ENCODE results near the gene FAM13B. TPM values are rescaled to one million over a fixed set of nuclear protein-coding genes. Genes with fewer than 3 reads are reported as not detected.
A peak's percentile ranks its signal among the peaks of the same experiment; 100 is the strongest.
"Not testable (repeated sequence)": the region's sequence is repeated elsewhere in the genome, so short reads cannot be mapped to it uniquely, and the experiment has no call there.

FAM13B gene
- total RNA-seq, 1 donor = 70.8 TPM

GRCh38 chr5:138045283-138045682, 12.4 kb upstream of the FAM13B start:
- not testable (repeated sequence) for H3K4me3 ChIP-seq (ENCODE audit: low read length)

GRCh38 chr5:138038826-138039225, 5.9 kb upstream of the FAM13B start:
- Histone ChIP-seq H3K27me3 (ENCODE audit: insufficient read depth, low read length) (no peaks in the 10 kb centered on the region), H3K4me1 (ENCODE audit: insufficient read depth, low read length) (peaks cover 19% of the 10 kb centered on the region), H3K4me3 (ENCODE audit: low read length) (no peak overlapping the region), H3K9me3 (ENCODE audit: low read depth, low read length) (no peaks in the 10 kb centered on the region)

More at GRCh38 chr5:138045283-138045682, 12.4 kb upstream of the FAM13B start:
- not testable (repeated sequence) for H3K27me3 ChIP-seq (ENCODE audit: insufficient read depth, low read length); H3K9me3 ChIP-seq (ENCODE audit: low read depth, low read length); H3K4me1 ChIP-seq (ENCODE audit: insufficient read depth, low read length)

- H3K9me3 ChIP-seq (ENCODE audit: low read depth, low read length) = no peaks in the 10 kb centered on the region
- H3K4me1 ChIP-seq (ENCODE audit: insufficient read depth, low read length) = peaks cover 25% of the 10 kb centered on the region
- H3K4me3 ChIP-seq (ENCODE audit: low read length) = no peak overlapping the region
- H3K27me3 ChIP-seq (ENCODE audit: insufficient read depth, low read length) = no peaks in the 10 kb centered on the region
Measured at GRCh38 chr5:138037907-138038633, 5.2 kb upstream of the FAM13B start.

- Histone ChIP-seq H3K27me3 (ENCODE audit: insufficient read depth, low read length) (no peaks in the 10 kb centered on the region), H3K9me3 (ENCODE audit: low read depth, low read length) (no peaks in the 10 kb centered on the region), H3K4me1 (ENCODE audit: insufficient read depth, low read length) (peaks cover 25% of the 10 kb centered on the region), H3K4me3 (ENCODE audit: low read length) (no peak overlapping the region)
Measured at GRCh38 chr5:138037271-138037670, 4.4 kb upstream of the FAM13B start.

GRCh38 chr5:138035605-138036537, 3.0 kb upstream of the FAM13B start:
- Histone ChIP-seq H3K27me3 (ENCODE audit: insufficient read depth, low read length) (no peaks in the 10 kb centered on the region), H3K9me3 (ENCODE audit: low read depth, low read length) (no peaks in the 10 kb centered on the region)

GRCh38 chr5:138033907-138034306, 1.0 kb upstream of the FAM13B start:
- no peak overlapping the region for H3K4me3 ChIP-seq (ENCODE audit: low read length)
- H3K9me3 ChIP-seq (ENCODE audit: low read depth, low read length) = no peaks in the 10 kb centered on the region
- H3K27me3 ChIP-seq (ENCODE audit: insufficient read depth, low read length) = no peaks in the 10 kb centered on the region
- peaks cover 49% of the 10 kb centered on the region for H3K4me1 ChIP-seq (ENCODE audit: insufficient read depth, low read length)

More at GRCh38 chr5:138035605-138036537, 3.0 kb upstream of the FAM13B start:
- no peak overlapping the region for H3K4me3 ChIP-seq (ENCODE audit: low read length)
- peaks cover 30% of the 10 kb centered on the region for H3K4me1 ChIP-seq (ENCODE audit: insufficient read depth, low read length)

- Histone ChIP-seq H3K4me1 (ENCODE audit: insufficient read depth, low read length) (peaks cover 54% of the 10 kb centered on the region), H3K4me3 (ENCODE audit: low read length) (peak overlapping the region; percentile 96), H3K9me3 (ENCODE audit: low read depth, low read length) (no peaks in the 10 kb centered on the region), H3K27me3 (ENCODE audit: insufficient read depth, low read length) (no peaks in the 10 kb centered on the region)
Measured at GRCh38 chr5:138033386-138033808, 518 bp upstream of the FAM13B start.

- no peaks in the 10 kb centered on the region for H3K27me3 ChIP-seq (ENCODE audit: insufficient read depth, low read length)
- peaks cover 61% of the 10 kb centered on the region for H3K4me1 ChIP-seq (ENCODE audit: insufficient read depth, low read length)
- no peaks in the 10 kb centered on the region for H3K9me3 ChIP-seq (ENCODE audit: low read depth, low read length)
- peak overlapping the region; percentile 96 for H3K4me3 ChIP-seq (ENCODE audit: low read length)
Measured at GRCh38 chr5:138032028-138032571, 779 bp downstream of the FAM13B start.

- H3K4me3 ChIP-seq (ENCODE audit: low read length) = no peak overlapping the region
- no peaks in the 10 kb centered on the region for H3K27me3 ChIP-seq (ENCODE audit: insufficient read depth, low read length)
- no peaks in the 10 kb centered on the region for H3K9me3 ChIP-seq (ENCODE audit: low read depth, low read length)
- H3K4me1 ChIP-seq (ENCODE audit: insufficient read depth, low read length) = peaks cover 62% of the 10 kb centered on the region
Measured at GRCh38 chr5:138029944-138030343, 2.9 kb downstream of the FAM13B start.

- H3K4me3 ChIP-seq (ENCODE audit: low read length) = no peak overlapping the region
- H3K27me3 ChIP-seq (ENCODE audit: insufficient read depth, low read length) = no peaks in the 10 kb centered on the region
- peaks cover 62% of the 10 kb centered on the region for H3K4me1 ChIP-seq (ENCODE audit: insufficient read depth, low read length)
- no peaks in the 10 kb centered on the region for H3K9me3 ChIP-seq (ENCODE audit: low read depth, low read length)
Measured at GRCh38 chr5:138029501-138029900, 3.4 kb downstream of the FAM13B start.

- H3K9me3 ChIP-seq (ENCODE audit: low read depth, low read length) = no peaks in the 10 kb centered on the region
- peaks cover 64% of the 10 kb centered on the region for H3K4me1 ChIP-seq (ENCODE audit: insufficient read depth, low read length)
- H3K4me3 ChIP-seq (ENCODE audit: low read length) = no peak overlapping the region
- no peaks in the 10 kb centered on the region for H3K27me3 ChIP-seq (ENCODE audit: insufficient read depth, low read length)
Measured at GRCh38 chr5:138028971-138029365, 3.9 kb downstream of the FAM13B start.

- H3K4me3 ChIP-seq (ENCODE audit: low read length); H3K27me3 ChIP-seq (ENCODE audit: insufficient read depth, low read length); H3K9me3 ChIP-seq (ENCODE audit: low read depth, low read length): not testable (repeated sequence)
- H3K4me1 ChIP-seq (ENCODE audit: insufficient read depth, low read length) = peaks cover 64% of the 10 kb centered on the region
Measured at GRCh38 chr5:138028262-138028970, 4.5 kb downstream of the FAM13B start.

GRCh38 chr5:138026793-138027192, 6.1 kb downstream of the FAM13B start:
- not testable (repeated sequence) for H3K9me3 ChIP-seq (ENCODE audit: low read depth, low read length); H3K27me3 ChIP-seq (ENCODE audit: insufficient read depth, low read length); H3K4me3 ChIP-seq (ENCODE audit: low read length)
- H3K4me1 ChIP-seq (ENCODE audit: insufficient read depth, low read length) = peaks cover 65% of the 10 kb centered on the region

- no peak overlapping the region for H3K4me3 ChIP-seq (ENCODE audit: low read length)
- peaks cover 50% of the 10 kb centered on the region for H3K4me1 ChIP-seq (ENCODE audit: insufficient read depth, low read length)
- no peaks in the 10 kb centered on the region for H3K9me3 ChIP-seq (ENCODE audit: low read depth, low read length)
- H3K27me3 ChIP-seq (ENCODE audit: insufficient read depth, low read length) = no peaks in the 10 kb centered on the region
Measured at GRCh38 chr5:138025285-138025684, 7.6 kb downstream of the FAM13B start.

GRCh38 chr5:138024117-138024516, 8.8 kb downstream of the FAM13B start:
- H3K4me1 ChIP-seq (ENCODE audit: insufficient read depth, low read length) = peaks cover 40% of the 10 kb centered on the region
- no peak overlapping the region for H3K4me3 ChIP-seq (ENCODE audit: low read length)
- H3K9me3 ChIP-seq (ENCODE audit: low read depth, low read length) = no peaks in the 10 kb centered on the region
- H3K27me3 ChIP-seq (ENCODE audit: insufficient read depth, low read length) = no peaks in the 10 kb centered on the region

All from mononuclear cell (primary cell).